PFSK-1 (cell line): Measurements from ENCODE around the gene KCNS3.

Experiments
- FOXP2 ChIP-seq: optimal IDR thresholded peaks from 2 replicates; pipeline ENCODE3; 2011; ENCODE audit warnings: borderline replicate concordance, control low read depth, inconsistent platforms; ENCODE audit not compliant: insufficient read depth; ENCODE audit errors: extremely low read length, extremely low read depth
- POLR2AphosphoS5 ChIP-seq: IDR thresholded peaks from 2 replicates; pipeline ENCODE4 v1.6.1; 2012; ENCODE audit warnings: low read depth, mild to moderate bottlenecking, control low read depth, low read length, moderate library complexity
- SIN3A ChIP-seq: IDR thresholded peaks from 2 replicates; pipeline ENCODE4 v1.6.1; 2012; ENCODE audit warnings: mild to moderate bottlenecking, low read length, moderate library complexity, borderline replicate concordance; ENCODE audit not compliant: insufficient read depth
- TAF1 ChIP-seq: IDR thresholded peaks from 2 replicates; pipeline ENCODE4 v1.6.1; 2012; ENCODE audit warnings: low read length, control low read depth, borderline replicate concordance; ENCODE audit not compliant: insufficient read depth
- TF ChIP-seq, protein P1 (sequence below), 2 experiments: IDR thresholded peaks; 2 replicates each; pipeline versions ENCODE4 v1.6.1 to v1.8.0; 2011 to 2012; ENCODE audit warnings: low read depth in 2 of 2, low read length in 2 of 2, control low read depth in 1 of 2, inconsistent platforms in 1 of 2, mild to moderate bottlenecking in 1 of 2, moderate library complexity in 1 of 2; ENCODE audit not compliant: insufficient read depth in 1 of 2

GRCh38 chr2:17853799-17854198 lies 24.7 kb upstream of the KCNS3 start:
- TF ChIP-seq SIN3A: no peak
- no peak for TF ChIP-seq TAF1
- no peak for TF ChIP-seq POLR2AphosphoS5
- TF ChIP-seq FOXP2: no peak
- TF ChIP-seq, protein P1, sequence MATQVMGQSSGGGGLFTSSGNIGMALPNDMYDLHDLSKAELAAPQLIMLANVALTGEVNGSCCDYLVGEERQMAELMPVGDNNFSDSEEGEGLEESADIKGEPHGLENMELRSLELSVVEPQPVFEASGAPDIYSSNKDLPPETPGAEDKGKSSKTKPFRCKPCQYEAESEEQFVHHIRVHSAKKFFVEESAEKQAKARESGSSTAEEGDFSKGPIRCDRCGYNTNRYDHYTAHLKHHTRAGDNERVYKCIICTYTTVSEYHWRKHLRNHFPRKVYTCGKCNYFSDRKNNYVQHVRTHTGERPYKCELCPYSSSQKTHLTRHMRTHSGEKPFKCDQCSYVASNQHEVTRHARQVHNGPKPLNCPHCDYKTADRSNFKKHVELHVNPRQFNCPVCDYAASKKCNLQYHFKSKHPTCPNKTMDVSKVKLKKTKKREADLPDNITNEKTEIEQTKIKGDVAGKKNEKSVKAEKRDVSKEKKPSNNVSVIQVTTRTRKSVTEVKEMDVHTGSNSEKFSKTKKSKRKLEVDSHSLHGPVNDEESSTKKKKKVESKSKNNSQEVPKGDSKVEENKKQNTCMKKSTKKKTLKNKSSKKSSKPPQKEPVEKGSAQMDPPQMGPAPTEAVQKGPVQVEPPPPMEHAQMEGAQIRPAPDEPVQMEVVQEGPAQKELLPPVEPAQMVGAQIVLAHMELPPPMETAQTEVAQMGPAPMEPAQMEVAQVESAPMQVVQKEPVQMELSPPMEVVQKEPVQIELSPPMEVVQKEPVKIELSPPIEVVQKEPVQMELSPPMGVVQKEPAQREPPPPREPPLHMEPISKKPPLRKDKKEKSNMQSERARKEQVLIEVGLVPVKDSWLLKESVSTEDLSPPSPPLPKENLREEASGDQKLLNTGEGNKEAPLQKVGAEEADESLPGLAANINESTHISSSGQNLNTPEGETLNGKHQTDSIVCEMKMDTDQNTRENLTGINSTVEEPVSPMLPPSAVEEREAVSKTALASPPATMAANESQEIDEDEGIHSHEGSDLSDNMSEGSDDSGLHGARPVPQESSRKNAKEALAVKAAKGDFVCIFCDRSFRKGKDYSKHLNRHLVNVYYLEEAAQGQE (IDR thresholded peaks at IDR 0.05; ENCODE audit: insufficient read depth in 1 of 2, low read depth in 2 of 2, low read length in 2 of 2): peak in 1 of 2 experiments; percentile 40; a peak in 1 of 4 replicates
